HEK293T (cell line): ENCODE data around the gene CAPN11.

Experiments used
- CTCF ChIA-PET: fragments of 350-600 bp; formaldehyde crosslinking; extraction: SDS; loops from one replicate; lab custom pipeline; 2021; ENCODE audit warnings: antibody characterized with exemption, inconsistent platforms; lab: Yijun Ruan, JAX
- POLR2A ChIA-PET: fragments of 350-600 bp; formaldehyde crosslinking; extraction: SDS; loops from one replicate; lab custom pipeline; 2020; ENCODE audit warnings: antibody characterized with exemption, inconsistent platforms; lab: Yijun Ruan, JAX
- DNase-seq: peaks from one replicate; pipeline ENCODE4 v3.0.0; 2012; ENCODE audit warnings: mixed read lengths; ENCODE audit errors: extremely low spot score
- ARNT ChIP-seq: fragments of 450-650 bp; IDR thresholded peaks from 2 replicates; pipeline ENCODE4 v1.6.1; 2017; ENCODE audit warnings: mild to moderate bottlenecking
- BHLHE40 ChIP-seq: fragments of 450-650 bp; IDR thresholded peaks from 2 replicates; pipeline ENCODE4 v1.6.1; 2016; ENCODE audit warnings: mild to moderate bottlenecking, moderate library complexity, borderline replicate concordance
- CTBP1 ChIP-seq: fragments of 450-650 bp; IDR thresholded peaks from 2 replicates; pipeline ENCODE4 v1.6.1; 2016; ENCODE audit warnings: borderline replicate concordance
- ELF4 ChIP-seq: fragments of 450-650 bp; IDR thresholded peaks from 2 replicates; pipeline ENCODE4 v1.6.1; 2017; ENCODE audit warnings: antibody characterized with exemption
- FOXA1 ChIP-seq: fragments of 450-650 bp; IDR thresholded peaks from 2 replicates; pipeline ENCODE4 v1.6.1; 2016; ENCODE audit warnings: mild to moderate bottlenecking
- FOXK2 ChIP-seq: fragments of 450-650 bp; IDR thresholded peaks from 2 replicates; pipeline ENCODE4 v1.6.1; 2016; ENCODE audit warnings: mild to moderate bottlenecking
- FOXM1 ChIP-seq: fragments of 450-650 bp; IDR thresholded peaks from 2 replicates; pipeline ENCODE4 v1.6.1; 2017; ENCODE audit warnings: mild to moderate bottlenecking, borderline replicate concordance
- HDGF ChIP-seq: fragments of 450-650 bp; IDR thresholded peaks from 2 replicates; pipeline ENCODE4 v1.6.1; 2017; ENCODE audit warnings: antibody characterized with exemption, borderline replicate concordance
- L3MBTL2 ChIP-seq: fragments of 450-650 bp; conservative IDR thresholded peaks from 2 replicates; pipeline ENCODE4 v1.6.1; 2016; ENCODE audit warnings: mild to moderate bottlenecking
- LEF1 ChIP-seq: fragments of 450-650 bp; IDR thresholded peaks from 2 replicates; pipeline ENCODE4 v1.6.1; 2017; ENCODE audit warnings: mild to moderate bottlenecking, borderline replicate concordance
- NFRKB ChIP-seq: fragments of 450-650 bp; IDR thresholded peaks from 2 replicates; pipeline ENCODE4 v1.6.1; 2016; ENCODE audit warnings: mild to moderate bottlenecking, moderate library complexity
- PKNOX1 ChIP-seq: fragments of 450-650 bp; IDR thresholded peaks from 2 replicates; pipeline ENCODE4 v1.6.1; 2016
- SP1 ChIP-seq: fragments of 450-650 bp; IDR thresholded peaks from 2 replicates; pipeline ENCODE4 v1.6.1; 2017
- SUZ12 ChIP-seq: fragments of 450-650 bp; IDR thresholded peaks from 2 replicates; pipeline ENCODE4 v1.6.1; 2016; ENCODE audit warnings: mild to moderate bottlenecking
- TARDBP ChIP-seq: fragments of 450-650 bp; IDR thresholded peaks from 2 replicates; pipeline ENCODE4 v1.6.1; 2016
- ZNF384 ChIP-seq: fragments of 450-650 bp; IDR thresholded peaks from 2 replicates; pipeline ENCODE4 v1.6.1; 2016

CAPN11 gene

GRCh38 chr6:44131892-44132291, 26.7 kb upstream of the CAPN11 start:
- TF ChIP-seq L3MBTL2 = no peak
- no peak for TF ChIP-seq NFRKB
- no peak for TF ChIP-seq LEF1
- TF ChIP-seq FOXA1 = no peak
- TF ChIP-seq HDGF = no peak
- TF ChIP-seq PKNOX1 = no peak
- no peak for TF ChIP-seq CTBP1
- no peak for TF ChIP-seq FOXK2
- TF ChIP-seq SP1 = no peak
- TF ChIP-seq ARNT = no peak
- no peak for TF ChIP-seq FOXM1
- TF ChIP-seq ELF4 = no peak
- TF ChIP-seq ZNF384 = no peak
- no peak for TF ChIP-seq SUZ12
- no peak for TF ChIP-seq TARDBP
- no peak for TF ChIP-seq BHLHE40
- POLR2A ChIA-PET = interaction anchor here (1.8 kb wide), 1 partner anchor 115 kb away, joined by 8 read pairs; the partner anchor contains the start of gene HSP90AB1
- CTCF ChIA-PET = interaction anchor here (1.3 kb wide), 1 partner anchor 9 kb away, joined by 5 read pairs; no protein-coding TSS in a partner anchor
- DNase-seq = no peak

GRCh38 chr6:44132476-44132875, 26.1 kb upstream of the CAPN11 start:
- POLR2A ChIA-PET = no interaction called here
- TF ChIP-seq TARDBP = no peak
- no peak for TF ChIP-seq FOXA1
- no peak for TF ChIP-seq HDGF
- no peak for TF ChIP-seq BHLHE40
- no peak for TF ChIP-seq SUZ12
- no peak for TF ChIP-seq SP1
- TF ChIP-seq ELF4 = no peak
- no peak for TF ChIP-seq L3MBTL2
- no peak for TF ChIP-seq ARNT
- no peak for TF ChIP-seq LEF1

GRCh38 chr6:44133003-44133931, 25.4 kb upstream of the CAPN11 start:
- DNase-seq = peak; percentile 56
- POLR2A ChIA-PET = interaction anchor here (1.4 kb wide), 1 partner anchor 15 kb away, joined by 4 read pairs; no protein-coding TSS in a partner anchor
- TF ChIP-seq LEF1 (no peak), FOXA1 (no peak), NFRKB (no peak), L3MBTL2 (no peak), FOXK2 (no peak), ZNF384 (no peak), SUZ12 (no peak), SP1 (no peak), PKNOX1 (no peak), FOXM1 (no peak), TARDBP (no peak), BHLHE40 (no peak), CTBP1 (no peak), ARNT (no peak), ELF4 (no peak), HDGF (no peak)
- CTCF ChIA-PET = interaction anchor here (0.6 to 1.3 kb wide), 7 partner anchors 11 to 86 kb away, joined by 3 to 5 read pairs (median 4); no protein-coding TSS in a partner anchor

More at GRCh38 chr6:44132476-44132875, 26.1 kb upstream of the CAPN11 start:
- DNase-seq = no peak
- CTCF ChIA-PET = interaction anchor here (0.6 to 1.3 kb wide), 5 partner anchors 10 to 33 kb away, joined by 3 to 5 read pairs (median 4); no protein-coding TSS in a partner anchor

GRCh38 chr6:44133981-44134711, 24.5 kb upstream of the CAPN11 start:
- POLR2A ChIA-PET = interaction anchor here (1.4 kb wide), 1 partner anchor 14 kb away, joined by 4 read pairs; no protein-coding TSS in a partner anchor
- DNase-seq = no peak
- CTCF ChIA-PET = interaction anchor here (0.7 to 1.3 kb wide), 2 partner anchors 20 to 85 kb away, joined by 3 read pairs; no protein-coding TSS in a partner anchor
- TF ChIP-seq CTBP1 (no peak), SP1 (no peak), FOXK2 (no peak), BHLHE40 (no peak), FOXA1 (no peak), ELF4 (no peak)

- CTCF ChIA-PET = no interaction called here
These were observed 23.4 kb upstream of the CAPN11 start for GRCh38 chr6:44135173-44135758.

More at GRCh38 chr6:44135173-44135758, 23.4 kb upstream of the CAPN11 start:
- POLR2A ChIA-PET = interaction anchor here (0.6 kb wide), 1 partner anchor 111 kb away, joined by 3 read pairs; the partner anchor contains the start of gene HSP90AB1
- no peak for DNase-seq
- TF ChIP-seq L3MBTL2 (no peak), NFRKB (no peak), ELF4 (no peak), FOXM1 (no peak), SUZ12 (no peak), TARDBP (no peak)
